Measurements from ENCODE around the gene NHSL2.
"Not testable (repeated sequence)": the region's sequence is repeated elsewhere in the genome, so short reads cannot be mapped to it uniquely, and the experiment has no call there.

The NHSL2 gene

GRCh38 chrX:71927040-71927439, 16.4 kb downstream of the NHSL2 start:
- DNase-seq: no peak

DNA sequence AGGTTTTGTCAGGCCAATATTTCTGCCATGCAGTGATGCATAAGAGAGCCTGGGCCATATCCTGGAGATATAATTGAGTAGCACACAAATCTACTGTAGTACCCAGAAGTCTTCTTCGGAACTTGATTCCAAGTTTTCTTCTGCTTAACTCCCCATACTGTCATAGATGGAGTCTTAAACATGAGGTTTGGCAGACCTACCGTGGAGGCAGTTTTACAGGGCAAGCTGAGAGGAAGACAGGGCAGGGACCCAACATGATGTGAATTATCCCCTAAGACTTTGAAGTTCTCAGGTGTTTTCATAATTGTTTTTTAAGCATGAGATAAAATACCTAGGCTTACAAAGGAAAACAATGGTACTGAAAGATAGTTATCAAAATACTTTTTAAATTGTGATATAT, 18.2 kb downstream of the NHSL2 start:
- no peak for DNase-seq

DNA sequence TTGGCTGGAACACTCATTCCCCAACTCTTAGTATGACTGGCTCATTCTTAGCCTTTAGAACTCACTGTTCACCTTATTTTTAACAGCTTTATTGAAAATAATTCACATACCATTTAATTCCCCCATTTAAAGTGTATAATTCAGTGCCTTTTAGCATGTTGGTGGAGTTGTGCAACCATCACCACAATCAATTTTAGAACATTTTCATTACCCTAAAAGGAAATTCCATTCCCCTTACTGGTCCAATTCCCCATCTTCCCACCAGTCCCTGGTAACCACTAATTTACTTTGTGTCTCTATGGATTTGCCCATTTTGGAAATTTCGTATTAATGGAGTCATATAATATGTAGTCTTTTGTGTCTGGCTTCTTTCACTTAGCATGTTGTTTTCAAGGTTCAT, 19.7 kb downstream of the NHSL2 start:
- no peak for DNase-seq

GRCh38 chrX:71935476-71935875, 24.8 kb downstream of the NHSL2 start:
- DNase-seq: no peak

- no peak for DNase-seq
Measured at GRCh38 chrX:71936632-71937031, 26.0 kb downstream of the NHSL2 start.

- DNase-seq: no peak
Measured at GRCh38 chrX:71938371-71938770, 27.7 kb downstream of the NHSL2 start.

GRCh38 chrX:71941145-71941544, 30.5 kb downstream of the NHSL2 start:
- no peak for DNase-seq

DNA sequence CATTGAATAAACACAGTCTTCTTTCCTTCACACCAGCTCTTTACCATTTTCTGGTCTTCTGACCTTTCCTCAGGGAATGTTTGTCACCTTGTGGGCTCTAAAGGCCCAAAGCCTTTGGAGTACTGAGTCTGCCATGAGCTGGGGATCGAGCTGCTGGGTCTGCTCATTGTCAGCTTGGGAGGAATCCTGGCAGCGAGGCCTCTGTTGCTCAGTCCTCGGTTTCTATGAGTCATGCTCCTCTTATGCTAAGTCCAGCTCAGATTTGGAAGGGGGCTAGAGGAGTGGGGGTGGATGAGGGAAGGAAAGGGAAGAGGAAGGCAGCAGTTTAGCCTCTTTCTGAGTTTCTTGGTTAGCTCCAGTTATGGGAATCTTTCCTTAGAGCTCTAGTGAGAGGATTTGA, 31.1 kb downstream of the NHSL2 start:
- DNase-seq: no peak

GRCh38 chrX:71944369-71944768, 33.7 kb downstream of the NHSL2 start:
- DNase-seq: no peak

GRCh38 chrX:71945237-71945805, 34.7 kb downstream of the NHSL2 start:
- no peak for DNase-seq

GRCh38 chrX:71949363-71949762, 38.7 kb downstream of the NHSL2 start:
- DNase-seq: no peak

DNA sequence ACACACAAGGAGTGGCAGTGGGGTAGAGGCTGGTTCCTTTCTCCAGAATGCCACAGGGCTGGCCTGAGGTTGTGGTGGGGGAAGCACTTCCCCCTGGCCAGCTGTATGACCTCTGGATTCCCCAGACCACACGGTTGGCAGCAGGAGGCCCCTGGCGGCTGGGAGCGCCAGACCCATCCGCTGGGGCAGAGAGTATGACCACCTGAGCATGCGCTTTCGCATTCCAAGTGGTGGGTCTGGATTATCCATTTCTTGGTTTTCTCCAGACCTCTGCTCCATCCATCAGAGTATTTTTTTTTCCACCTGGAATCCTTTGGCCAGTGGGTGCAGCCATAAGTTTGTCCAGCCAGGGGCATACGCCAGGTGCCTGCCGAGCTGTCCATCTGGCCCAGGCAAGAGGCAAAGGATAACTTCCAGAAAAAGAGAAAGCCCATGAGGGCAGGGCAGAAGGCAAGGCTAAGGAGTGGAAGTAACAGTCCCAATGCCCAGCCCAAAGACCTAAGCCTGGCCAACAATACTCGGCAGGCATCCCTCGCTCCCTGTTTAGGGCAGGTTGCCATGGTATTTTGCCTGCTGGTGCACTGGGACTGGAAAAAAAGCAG, 39.3 kb downstream of the NHSL2 start:
- DNase-seq: no peak

DNA sequence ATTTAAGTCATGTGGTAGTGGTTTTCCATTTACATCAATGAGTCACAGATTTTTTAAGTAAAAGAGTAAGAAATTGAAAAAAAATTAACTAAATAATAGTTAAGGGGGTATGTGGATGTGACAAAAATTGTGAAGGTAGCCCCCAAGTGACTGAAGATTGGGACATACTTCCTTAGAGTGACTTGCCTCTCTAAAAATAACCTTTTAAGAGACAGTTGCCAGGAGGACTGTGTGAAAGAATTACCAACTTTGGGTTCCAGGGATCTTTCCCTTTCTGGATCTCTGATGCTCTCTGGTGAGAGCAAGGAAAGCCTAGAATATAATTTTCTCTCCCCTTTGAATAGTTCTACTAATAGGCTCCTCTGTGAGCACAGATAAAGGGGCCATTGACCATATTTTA, 42.7 kb downstream of the NHSL2 start:
- DNase-seq: no peak

GRCh38 chrX:71953946-71954345, 43.3 kb downstream of the NHSL2 start:
- DNase-seq: no peak

DNA sequence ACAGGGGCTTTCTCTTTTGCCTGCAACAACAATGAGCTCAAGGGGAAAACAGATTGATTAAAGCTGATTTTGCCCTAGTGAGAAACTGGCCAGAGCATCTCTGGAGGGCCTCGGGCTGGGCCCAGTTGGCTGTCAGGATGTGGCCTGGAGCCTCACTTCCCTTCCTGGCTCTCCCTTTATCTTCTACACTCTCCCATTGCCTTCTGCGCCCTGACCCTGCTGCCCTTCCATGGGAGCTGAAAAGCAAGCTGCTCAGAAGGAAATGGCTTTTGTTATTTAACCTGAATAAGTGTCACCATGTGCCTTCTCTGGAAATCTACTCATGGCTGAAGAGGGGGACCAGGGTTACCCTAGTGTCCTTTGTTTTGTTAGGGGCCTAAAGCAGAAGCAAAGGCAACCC, 43.8 kb downstream of the NHSL2 start:
- no peak for DNase-seq

DNA sequence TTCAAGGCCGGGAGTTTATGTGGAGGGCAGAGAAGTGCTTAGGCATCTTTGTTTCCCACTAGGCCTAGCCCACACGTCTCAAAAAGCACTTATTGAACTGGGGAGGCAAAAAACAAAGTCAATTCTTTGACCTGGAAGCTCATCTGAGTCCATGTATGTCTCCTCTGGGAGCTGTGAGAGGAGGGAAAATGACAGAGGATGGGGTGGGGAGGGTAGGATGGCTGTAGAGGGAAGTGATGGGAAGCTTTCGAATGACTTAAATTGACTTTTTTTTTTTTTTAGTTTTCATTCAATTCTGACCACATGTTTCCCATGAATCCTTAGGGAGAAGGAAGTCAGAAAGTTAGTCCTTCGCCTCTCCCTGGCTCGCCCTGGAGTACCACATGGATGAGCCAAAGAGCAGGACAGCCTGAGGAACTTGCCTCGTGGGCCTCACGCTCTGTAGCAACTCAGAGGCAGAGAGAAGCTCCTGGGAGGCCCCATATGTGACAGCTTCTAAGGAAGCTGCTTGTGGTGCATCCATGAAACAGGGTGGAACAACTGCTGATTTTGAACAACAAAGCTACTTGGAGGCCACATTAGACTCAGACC, 45.0 kb downstream of the NHSL2 start:
- DNase-seq: no peak

DNA sequence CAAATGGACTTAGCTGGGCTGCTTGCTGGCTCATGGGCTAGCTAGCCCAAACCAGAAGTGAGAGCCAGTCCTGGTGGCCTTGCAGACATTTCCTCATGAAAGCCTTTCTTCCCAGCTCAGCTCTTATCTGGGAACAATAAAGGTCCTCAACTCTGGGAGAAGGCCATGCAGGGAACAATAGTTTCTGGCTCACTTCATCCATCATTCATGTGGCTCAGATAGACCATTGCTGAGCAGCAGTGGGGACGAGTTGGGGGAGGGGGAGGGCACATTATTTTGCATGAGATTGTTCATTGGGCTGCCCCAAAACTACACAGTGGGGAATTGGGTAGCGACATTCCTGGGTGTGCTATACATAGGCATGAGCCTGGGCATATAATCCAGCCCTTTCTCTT, 47.6 kb downstream of the NHSL2 start:
- no peak for DNase-seq

DNA sequence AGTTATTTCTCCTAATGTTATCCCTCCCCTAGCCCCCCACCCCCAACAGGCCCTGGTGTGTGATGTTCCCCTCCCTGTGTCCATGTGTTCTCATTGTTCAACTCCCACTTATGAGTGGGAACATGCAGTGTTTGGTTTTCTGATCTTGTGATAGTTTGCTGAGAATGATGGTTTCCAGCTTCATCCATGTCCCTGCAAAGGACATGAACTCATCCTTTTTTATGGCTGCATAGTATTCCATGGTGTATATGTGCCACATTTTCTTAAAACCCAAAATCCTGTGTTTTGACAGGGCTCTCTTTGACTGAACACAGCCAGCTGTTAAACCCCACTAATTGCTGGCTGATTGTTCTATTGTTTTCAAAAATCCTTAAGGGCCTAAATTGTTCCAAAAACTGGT, 53.5 kb downstream of the NHSL2 start:
- not testable (repeated sequence) for DNase-seq

DNA sequence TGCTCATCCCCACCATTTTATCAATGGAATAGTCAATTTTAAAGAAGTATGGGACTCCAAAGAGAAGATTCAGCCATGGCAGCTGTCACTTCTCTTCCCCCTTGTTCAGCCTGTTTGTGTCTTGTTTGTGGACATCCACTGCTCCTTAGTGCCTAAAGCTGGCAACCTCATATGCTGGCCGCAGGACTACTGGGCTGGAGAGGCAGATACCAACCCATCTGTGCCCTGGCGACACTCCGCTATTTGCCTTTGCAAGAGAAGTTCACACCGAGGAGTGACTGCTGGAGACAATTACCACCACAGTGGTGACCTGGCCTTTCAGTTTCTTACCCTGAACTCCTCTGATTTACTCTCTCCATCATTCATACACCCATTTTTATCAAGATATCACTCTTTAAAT, 64.3 kb downstream of the NHSL2 start:
- no peak for DNase-seq

- no peak for DNase-seq
Measured at GRCh38 chrX:71976753-71977152, 66.1 kb downstream of the NHSL2 start.

- no peak for DNase-seq
Measured at GRCh38 chrX:71978164-71978563, 67.5 kb downstream of the NHSL2 start.

DNA sequence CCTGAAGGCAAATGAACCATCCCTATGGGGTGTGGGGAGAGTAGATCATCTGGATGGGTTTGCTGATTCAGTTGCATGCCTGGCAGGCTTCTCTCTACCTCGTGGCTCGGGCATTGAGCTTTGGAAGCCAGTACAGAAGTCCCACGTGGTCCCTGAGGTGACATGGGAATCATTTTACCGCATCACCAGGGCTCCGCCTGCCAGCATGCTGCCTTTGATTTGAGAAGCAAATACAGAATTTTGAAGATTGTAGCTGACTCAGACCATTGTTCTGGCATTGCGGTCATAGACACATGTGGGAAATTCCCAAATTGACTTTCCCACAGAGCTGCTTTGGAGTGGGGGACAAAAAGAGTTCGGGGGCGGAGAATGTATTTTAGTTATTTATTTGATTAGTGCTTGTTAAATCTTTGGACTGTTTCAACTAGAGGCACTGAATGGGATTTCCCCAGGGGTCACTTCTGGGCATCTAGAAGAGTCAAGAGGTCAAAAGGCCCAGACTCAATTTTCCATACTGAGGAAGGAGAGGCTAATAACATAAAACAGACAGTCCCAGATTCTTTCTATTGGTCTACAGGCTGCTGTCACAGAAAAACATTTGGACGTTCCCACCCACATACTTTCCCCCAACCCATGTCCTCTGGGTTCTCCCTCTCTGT, 79.3 kb downstream of the NHSL2 start:
- no peak for DNase-seq

DNA sequence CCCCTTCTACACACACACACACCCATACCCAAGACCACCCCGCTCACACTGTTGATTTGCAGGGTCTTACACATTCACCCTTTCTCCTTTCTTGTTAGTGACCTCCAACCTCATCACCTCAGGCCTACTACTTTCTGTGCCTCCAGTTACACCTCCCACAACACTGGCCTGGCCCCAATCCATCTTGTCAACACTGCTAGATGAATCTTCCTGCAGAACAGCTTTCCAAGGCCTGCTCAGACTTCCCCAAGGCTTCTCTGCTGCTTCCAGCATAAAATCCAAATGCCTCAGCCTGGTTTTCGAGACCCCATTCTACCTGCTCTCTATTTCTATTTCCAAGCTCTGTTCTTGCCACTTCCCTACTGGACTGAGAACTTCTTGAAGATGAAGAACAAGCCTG, 79.9 kb downstream of the NHSL2 start:
- no peak for DNase-seq

DNA sequence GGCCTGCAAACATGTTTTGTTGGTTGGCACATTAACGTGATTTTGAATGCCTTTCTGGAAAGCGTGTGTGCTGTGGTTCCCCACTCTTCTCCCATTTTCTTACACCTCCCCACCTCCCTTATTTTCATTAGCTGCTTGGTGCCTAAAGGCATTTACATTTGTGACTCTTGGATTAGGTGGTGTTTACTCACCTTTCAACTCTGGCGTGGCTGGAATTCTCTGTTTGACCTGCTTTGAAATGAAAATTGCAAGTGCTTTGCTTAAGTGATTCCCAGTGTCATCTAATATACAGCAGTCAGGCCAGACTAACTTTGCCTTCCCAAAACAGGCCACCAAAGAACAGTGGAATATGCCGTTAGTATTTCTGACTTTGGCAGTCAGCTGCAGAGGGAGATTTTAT, 80.5 kb downstream of the NHSL2 start:
- DNase-seq: no peak

DNA sequence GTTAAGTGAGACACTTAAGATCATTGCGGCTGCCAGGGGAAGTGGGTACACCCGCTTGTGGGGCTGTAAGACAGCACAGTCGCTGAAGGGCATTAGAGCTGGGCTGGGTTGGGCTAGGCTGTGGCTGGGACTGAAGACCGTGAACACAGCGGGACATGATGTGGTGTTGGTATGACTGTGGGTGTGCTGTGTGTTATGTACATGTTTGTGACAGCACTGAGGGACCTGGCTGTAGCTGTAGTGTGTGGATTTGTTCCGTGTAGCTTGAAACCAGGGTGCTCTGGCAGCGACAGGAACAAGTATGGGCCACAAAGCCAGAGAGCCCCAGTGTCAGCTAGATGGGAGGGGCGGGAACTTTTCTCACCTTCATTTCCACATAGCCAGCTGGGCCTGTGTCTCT, 82.1 kb downstream of the NHSL2 start:
- DNase-seq: no peak
